Measurements from ENCODE around the gene NID2.

NID2 gene

GRCh38 chr14:52061390-52061789 lies 7.5 kb downstream of the NID2 start:
- no peak for ATAC-seq
- TF ChIP-seq ZC3H10 (CRISPR knock-in tag; IDR thresholded peaks at IDR 0.05): no peak
- no peak for TF ChIP-seq GLIS3 (CRISPR knock-in tag; IDR thresholded peaks at IDR 0.05)
- no peak for TF ChIP-seq ZFP30 (CRISPR knock-in tag; IDR thresholded peaks at IDR 0.05)
- no peak for TF ChIP-seq POU6F1 (CRISPR knock-in tag; IDR thresholded peaks at IDR 0.05; ENCODE audit: borderline replicate concordance, low read depth)
- TF ChIP-seq TCF4 (CRISPR knock-in tag; IDR thresholded peaks at IDR 0.05; ENCODE audit: borderline replicate concordance): no peak
- no peak for TF ChIP-seq BACH2 (CRISPR knock-in tag; IDR thresholded peaks at IDR 0.05; ENCODE audit: borderline replicate concordance)
- no peak for TF ChIP-seq CSDC2 (CRISPR knock-in tag; IDR thresholded peaks at IDR 0.05)
- TF ChIP-seq PPARA (CRISPR knock-in tag; IDR thresholded peaks at IDR 0.05; ENCODE audit: borderline replicate concordance): no peak
- no peak for TF ChIP-seq ZNF70 (CRISPR knock-in tag; IDR thresholded peaks at IDR 0.05)

GRCh38 chr14:52060080-52060479 lies 8.8 kb downstream of the NID2 start:
- TF ChIP-seq ISL1 (CRISPR knock-in tag; IDR thresholded peaks at IDR 0.05): no peak
- TF ChIP-seq CSRNP3 (CRISPR knock-in tag; IDR thresholded peaks at IDR 0.05): no peak
- TF ChIP-seq ESRRG (CRISPR knock-in tag; IDR thresholded peaks at IDR 0.05): no peak
- no peak for TF ChIP-seq ZC3H10 (CRISPR knock-in tag; IDR thresholded peaks at IDR 0.05)
- TF ChIP-seq RARB (CRISPR knock-in tag; IDR thresholded peaks at IDR 0.05): no peak
- TF ChIP-seq POU6F1 (CRISPR knock-in tag; IDR thresholded peaks at IDR 0.05; ENCODE audit: borderline replicate concordance, low read depth): no peak
- TF ChIP-seq GLIS3 (CRISPR knock-in tag; IDR thresholded peaks at IDR 0.05): no peak
- no peak for TF ChIP-seq PPARA (CRISPR knock-in tag; IDR thresholded peaks at IDR 0.05; ENCODE audit: borderline replicate concordance)
- TF ChIP-seq OSR1 (CRISPR knock-in tag; IDR thresholded peaks at IDR 0.05): no peak
- no peak for TF ChIP-seq TOX (CRISPR knock-in tag; IDR thresholded peaks at IDR 0.05; ENCODE audit: borderline replicate concordance)
- TF ChIP-seq TCF4 (CRISPR knock-in tag; IDR thresholded peaks at IDR 0.05; ENCODE audit: borderline replicate concordance): no peak
- TF ChIP-seq PATZ1 (CRISPR knock-in tag; IDR thresholded peaks at IDR 0.05; ENCODE audit: borderline replicate concordance): no peak
- TF ChIP-seq ZNF8 (CRISPR knock-in tag; IDR thresholded peaks at IDR 0.05): no peak
- TF ChIP-seq CSDC2 (CRISPR knock-in tag; IDR thresholded peaks at IDR 0.05): no peak
- TF ChIP-seq ARNTL (CRISPR knock-in tag; IDR thresholded peaks at IDR 0.05; ENCODE audit: borderline replicate concordance, low read depth): no peak
- TF ChIP-seq CREB5 (CRISPR knock-in tag; IDR thresholded peaks at IDR 0.05; ENCODE audit: low read depth): no peak
- TF ChIP-seq ZFP3 (CRISPR knock-in tag; IDR thresholded peaks at IDR 0.05): no peak
- TF ChIP-seq TSHZ2 (CRISPR knock-in tag; IDR thresholded peaks at IDR 0.05): no peak
- TF ChIP-seq BACH2 (CRISPR knock-in tag; IDR thresholded peaks at IDR 0.05; ENCODE audit: borderline replicate concordance): no peak
- no peak for TF ChIP-seq ZNF565 (CRISPR knock-in tag; conservative IDR thresholded peaks at IDR 0.05; ENCODE audit: low read depth)
- ATAC-seq: no peak
